Keratinocyte (primary cell): Measurements from ENCODE around the gene FAM13A. TPM values are rescaled to one million over a fixed set of nuclear protein-coding genes. Genes with fewer than 3 reads are reported as not detected.

Experiments used
- DNase-seq: peaks from one replicate; pipeline ENCODE4 v3.0.0-alpha.2; 2011; ENCODE audit warnings: low read depth, missing footprints, low spot score
- FAIRE-seq: peaks from 2 replicates; lab custom pipeline; 2011; peaks lifted over from hg19 to GRCh38; lab: Jason Lieb, UNC
- H2AFZ ChIP-seq: 2 replicates; pipeline ENCODE4 v1.6.0; 2012; ENCODE audit warnings: low read length, control low read depth, inconsistent platforms; ENCODE audit not compliant: control insufficient read depth
- H3K27ac ChIP-seq: 2 replicates; pipeline ENCODE4 v1.5.1; 2011; ENCODE audit warnings: low read length; ENCODE audit not compliant: control insufficient read depth, insufficient read depth
- H3K27me3 ChIP-seq: 3 replicates; pipeline ENCODE4 v1.6.0; 2011; ENCODE audit warnings: low read length; ENCODE audit not compliant: control insufficient read depth, insufficient read depth; ENCODE audit errors: extremely low read depth
- H3K36me3 ChIP-seq, 2 experiments: 2 replicates in 1 of 2; 3 replicates in 1 of 2; pipeline ENCODE4 v1.5.1; 2011; ENCODE audit warnings: low read length in 2 of 2, mild to moderate bottlenecking in 1 of 2; ENCODE audit not compliant: control insufficient read depth in 2 of 2, insufficient read depth in 2 of 2; ENCODE audit errors: extremely low read depth in 1 of 2
- H3K4me1 ChIP-seq: 3 replicates; pipeline ENCODE4 v1.5.1; 2011; ENCODE audit warnings: low read length; ENCODE audit not compliant: control insufficient read depth, insufficient read depth; ENCODE audit errors: extremely low read depth
- H3K4me2 ChIP-seq: 3 replicates; pipeline ENCODE4 v1.6.0; 2011; ENCODE audit warnings: low read depth, low read length; ENCODE audit not compliant: control insufficient read depth, insufficient read depth; ENCODE audit errors: extremely low read depth
- H3K4me3 ChIP-seq, 3 experiments: fragments of 200-600 bp in 1 of 3; sonication (generic) in 1 of 3; 2 replicates in 2 of 3; 3 replicates in 1 of 3; pipeline ENCODE4 v1.5.1; 2011 to 2016; ENCODE audit warnings: low read length in 3 of 3, mild to moderate bottlenecking in 3 of 3, control low read depth in 2 of 3, inconsistent platforms in 1 of 3, low read depth in 1 of 3, mixed read lengths in 1 of 3, mixed run types in 1 of 3, moderate library complexity in 1 of 3; ENCODE audit not compliant: control insufficient read depth in 2 of 3, insufficient read depth in 2 of 3; ENCODE audit errors: extremely low read depth in 1 of 3
- H3K79me2 ChIP-seq: 2 replicates; pipeline ENCODE4 v1.6.0; 2012; ENCODE audit warnings: low read length; ENCODE audit not compliant: control insufficient read depth, insufficient read depth
- H3K9ac ChIP-seq: 3 replicates; pipeline ENCODE4 v1.6.0; 2011; ENCODE audit warnings: low read length; ENCODE audit not compliant: control insufficient read depth, insufficient read depth; ENCODE audit errors: extremely low read depth
- H3K9me1 ChIP-seq: 3 replicates; pipeline ENCODE4 v1.6.0; 2011; ENCODE audit warnings: low read length; ENCODE audit not compliant: control insufficient read depth, insufficient read depth; ENCODE audit errors: extremely low read depth
- H3K9me3 ChIP-seq: 2 replicates; pipeline ENCODE4 v1.5.1; 2012; ENCODE audit warnings: low read depth, low read length; ENCODE audit not compliant: control insufficient read depth
- H4K20me1 ChIP-seq: 3 replicates; pipeline ENCODE4 v1.6.0; 2011; ENCODE audit warnings: low read length; ENCODE audit not compliant: control insufficient read depth, insufficient read depth; ENCODE audit errors: extremely low read depth
- CTCF ChIP-seq, 3 experiments: IDR thresholded peaks in 1 of 3; conservative IDR thresholded peaks in 1 of 3; optimal IDR thresholded peaks in 1 of 3; 2 replicates in 2 of 3; 3 replicates in 1 of 3; pipeline versions ENCODE3 to v1.5.1; 2011; ENCODE audit warnings: low read length in 3 of 3, mild to moderate bottlenecking in 3 of 3, moderate library complexity in 2 of 3, control low read depth in 1 of 3, inconsistent platforms in 1 of 3; ENCODE audit not compliant: insufficient read depth in 2 of 3; ENCODE audit errors: extremely low read depth in 1 of 3
- EZH2 ChIP-seq: IDR thresholded peaks from one replicate; pipeline ENCODE4 v1.6.1; 2012; ENCODE audit warnings: inconsistent platforms, mild to moderate bottlenecking, low read length, moderate library complexity
- dilution Hi-C: fragments of 300-500 bp; cut with MboI; formaldehyde crosslinking; loops from one replicate; pipeline ENCODE4 v1.7.0; 2020; ENCODE audit warnings: low sequenced_read_pairs; ENCODE audit not compliant: extremely low pct_ligation_motif_present
- polyA plus RNA-seq, 5 experiments: library from polyadenylated mRNA; depleted of rRNA in 3 of 5; stranded (reverse) in 3 of 5; stranded (forward) in 1 of 5; unstranded in 1 of 5; fragments of >200 nt; gene quantifications; 1 replicate in 1 of 5; 2 replicates in 3 of 5; 3 replicates in 1 of 5; pipeline versions ENCODE4 v1.2.1 to v1.2.3, GENCODE V29; 2011 to 2012; ENCODE audit warnings: missing spikeins in 2 of 5, low read depth in 1 of 5, low replicate concordance in 1 of 5

FAM13A gene
- polyA plus RNA-seq, 1 donor (not counting 4 experiments of a cell fraction or from before 2014, with no cell fraction given): 6.0 TPM

GRCh38 chr4:88720451-88721428 lies 336.2 kb downstream of the FAM13A start:
- no peak overlapping the region for H2AFZ ChIP-seq
- H4K20me1 ChIP-seq: no peaks in the 10 kb centered on the region
- H3K79me2 ChIP-seq: no peaks in the 10 kb centered on the region
- TF ChIP-seq EZH2 (no peak), CTCF (optimal IDR thresholded peaks at IDR 0.05 in 1 of 3, IDR thresholded peaks at IDR 0.05 in 1 of 3, conservative IDR thresholded peaks at IDR 0.05 in 1 of 3; ENCODE audit: extremely low read depth in 1 of 3, insufficient read depth in 2 of 3, low read length in 3 of 3) (no peak)
- no peak overlapping the region for H3K9ac ChIP-seq
- no peak overlapping the region for H3K4me3 ChIP-seq
- no peaks in the 10 kb centered on the region for H3K9me1 ChIP-seq
- no peaks in the 10 kb centered on the region for H3K9me3 ChIP-seq
- FAIRE-seq (no peak), DNase-seq (no peak)
- no peak overlapping the region for H3K27ac ChIP-seq
- no peaks in the 10 kb centered on the region for H3K4me1 ChIP-seq
- no peaks in the 10 kb centered on the region for H3K27me3 ChIP-seq
- peaks cover 12 to 29% of the 10 kb centered on the region in 2 experiments for H3K36me3 ChIP-seq
- dilution Hi-C loops: no loop called here
- no peak overlapping the region for H3K4me2 ChIP-seq

DNA sequence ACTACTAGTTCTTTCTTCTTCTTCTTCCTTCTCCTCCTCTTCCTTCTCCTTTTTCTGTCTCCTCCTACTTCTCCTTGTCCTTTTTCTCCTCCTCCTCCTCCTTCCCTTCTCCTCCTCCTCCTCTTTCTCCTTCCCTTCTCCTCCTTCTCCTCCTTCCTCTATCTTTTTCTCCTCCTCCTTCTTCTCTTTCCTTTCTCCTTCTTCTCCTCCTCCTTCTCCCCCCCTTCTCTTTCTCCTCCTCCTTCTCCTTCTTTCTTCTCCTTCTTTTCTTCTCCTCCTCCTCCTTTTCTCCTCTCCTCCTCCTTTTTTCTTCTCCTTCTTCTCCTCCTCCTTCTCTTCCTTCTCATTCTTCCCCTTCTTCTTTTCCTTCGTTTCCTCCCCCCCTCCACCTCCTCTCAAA lies 337.6 kb downstream of the FAM13A start:
- H3K9me3 ChIP-seq: no peaks in the 10 kb centered on the region
- FAIRE-seq: no peak
- no peak overlapping the region for H2AFZ ChIP-seq
- H3K27me3 ChIP-seq: no peaks in the 10 kb centered on the region
- H3K4me1 ChIP-seq: no peaks in the 10 kb centered on the region
- H3K79me2 ChIP-seq: no peaks in the 10 kb centered on the region
- no peak overlapping the region for H3K4me3 ChIP-seq
- DNase-seq: no peak
- no peak overlapping the region for H3K4me2 ChIP-seq
- H3K36me3 ChIP-seq: peaks cover 12 to 24% of the 10 kb centered on the region in 2 experiments
- no peak overlapping the region for H3K27ac ChIP-seq
- H4K20me1 ChIP-seq: no peaks in the 10 kb centered on the region
- no peak overlapping the region for H3K9ac ChIP-seq
- no peaks in the 10 kb centered on the region for H3K9me1 ChIP-seq
- no peak for TF ChIP-seq CTCF (optimal IDR thresholded peaks at IDR 0.05 in 1 of 3, IDR thresholded peaks at IDR 0.05 in 1 of 3, conservative IDR thresholded peaks at IDR 0.05 in 1 of 3; ENCODE audit: extremely low read depth in 1 of 3, insufficient read depth in 2 of 3, low read length in 3 of 3)
- no peak for TF ChIP-seq EZH2
- dilution Hi-C loops: no loop called here
